Activated T-cell treated with anti-CD3 and anti-CD28 coated beads for 48 hours (primary cell): ENCODE measurements around the gene FA2H.
"Not testable (repeated sequence)": the region's sequence is repeated elsewhere in the genome, so short reads cannot be mapped to it uniquely, and the experiment has no call there.

Experiments used
- DNase-seq: peaks from one replicate; pipeline ENCODE4 v3.0.0-alpha.2; 2020; ENCODE audit warnings: low read depth

The FA2H gene

DNA sequence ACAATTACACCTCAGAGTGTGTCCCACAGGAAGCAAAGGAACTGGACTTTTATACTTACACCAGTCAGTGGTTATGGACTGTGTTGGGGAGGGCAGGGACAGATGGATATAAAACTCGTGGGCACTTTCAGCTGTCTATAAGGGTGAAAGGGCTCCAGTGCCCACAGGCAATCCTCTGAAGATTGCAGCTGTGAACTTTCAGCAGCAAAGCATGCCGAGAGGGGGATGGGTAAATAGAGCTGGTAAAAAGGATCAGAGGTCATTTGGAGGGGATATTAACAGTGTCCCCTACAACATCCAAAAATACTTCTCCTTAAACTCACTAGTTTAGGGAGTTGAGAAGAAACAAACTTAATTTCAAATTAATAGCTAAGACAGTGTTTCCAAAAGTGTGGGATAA lies 94.6 kb downstream of the FA2H start:
- no peak for DNase-seq

DNA sequence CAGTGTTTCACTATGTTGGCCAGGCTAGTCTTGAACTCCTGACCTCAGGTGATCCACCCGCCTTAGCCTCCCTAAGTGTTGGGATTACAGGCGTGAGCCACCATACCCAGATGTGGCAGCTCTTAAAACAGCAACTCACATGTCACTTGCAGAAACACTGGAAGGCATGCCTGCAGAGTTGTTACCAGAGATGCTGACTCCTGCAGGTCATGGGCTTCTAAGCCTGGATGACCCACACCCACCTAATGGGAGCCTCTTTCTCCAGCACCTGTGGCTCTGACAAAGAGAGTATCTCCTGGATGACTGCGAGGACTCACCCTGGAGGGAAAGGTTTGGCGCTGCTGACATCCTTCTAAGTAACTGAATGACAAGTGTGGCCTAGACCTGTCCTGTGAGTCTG lies 96.8 kb downstream of the FA2H start:
- DNase-seq: no peak

DNA sequence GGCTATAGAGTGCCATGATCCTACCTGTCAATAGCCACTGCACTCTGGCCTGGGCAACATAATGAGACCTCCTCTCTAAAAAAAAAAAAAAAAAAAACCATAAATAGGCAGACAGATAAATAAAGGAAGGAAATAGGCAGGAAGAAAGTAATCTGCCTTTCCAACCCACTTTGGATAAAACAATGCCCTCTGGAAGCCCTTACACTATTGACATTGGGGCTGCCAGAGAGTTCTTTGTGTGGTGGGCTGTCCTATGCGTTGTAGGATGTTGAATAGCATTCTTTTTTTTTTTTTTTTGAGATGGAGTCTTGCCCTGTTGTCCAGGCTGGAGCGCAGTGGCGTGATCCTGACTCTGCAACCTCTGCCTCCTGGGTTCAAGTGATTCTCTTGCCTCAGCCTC lies 100.7 kb downstream of the FA2H start:
- DNase-seq: no peak

DNA sequence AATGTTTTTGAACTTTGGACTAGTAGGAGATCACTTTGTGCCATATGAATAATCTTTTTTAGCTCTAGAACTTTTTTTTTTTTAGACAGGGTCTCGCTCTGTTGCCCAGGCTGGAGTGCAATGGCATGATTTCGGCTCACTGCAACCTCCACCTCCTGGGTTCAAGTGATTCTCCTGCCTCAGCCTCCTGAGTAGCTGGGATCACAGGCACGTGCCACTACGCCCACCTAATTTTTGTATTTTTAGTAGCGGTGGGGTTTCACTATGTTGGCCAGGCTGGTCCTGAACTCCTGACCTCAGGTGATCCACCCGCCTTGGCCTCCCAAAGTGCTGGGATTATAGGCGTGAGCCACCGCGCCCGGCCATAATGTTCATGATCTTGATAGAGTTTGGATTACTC lies 105.7 kb downstream of the FA2H start:
- DNase-seq: not testable (repeated sequence)

GRCh38 chr16:74667255-74667700 lies 107.3 kb downstream of the FA2H start:
- DNase-seq: peak; percentile 41

- DNase-seq: peak; percentile 92
These were observed 108.0 kb downstream of the FA2H start, which contains the start of gene RFWD3 for GRCh38 chr16:74666425-74667254. Gene RFWD3 (minus strand): TSS chr16:74666877. CDS start chr16:74661449, 5,428 bp downstream.

DNA sequence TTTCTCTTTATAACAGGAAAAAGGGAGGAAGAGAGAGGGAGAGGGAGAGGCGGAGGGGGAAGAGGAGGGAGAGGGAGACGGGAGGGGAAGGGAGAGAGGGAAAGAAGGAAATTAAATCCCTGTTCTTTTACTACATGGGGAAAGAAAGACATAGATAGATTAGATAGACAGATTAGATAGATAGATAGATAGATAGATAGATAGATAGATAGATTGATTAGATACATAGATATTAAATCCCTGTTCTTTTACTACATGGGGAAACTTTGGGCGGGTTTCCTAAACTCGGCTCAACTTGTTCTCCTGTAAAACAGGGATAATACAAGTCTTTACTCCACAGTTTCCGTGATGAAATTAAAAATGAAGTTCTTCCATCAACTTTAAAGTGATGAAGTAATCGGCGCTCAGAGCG lies 108.6 kb downstream of the FA2H start:
- no peak for DNase-seq
